Esophagus muscularis mucosa (tissue), 4 donors: ENCODE measurements around the gene SMAD1. TPM values are rescaled to one million over a fixed set of nuclear protein-coding genes. Genes with fewer than 3 reads are reported as not detected.

ENCODE experiments used
- DNase-seq: peaks from one replicate; pipeline ENCODE4 v3.0.0-alpha.2; 2017; ENCODE audit errors: extremely low spot score
- H3K27ac ChIP-seq, 4 donors: fragments of 200-600 bp; sonication (generic); replicated peaks in 1 of 4; 1 replicate in 3 of 4; 2 replicates in 1 of 4; pipeline ENCODE4 v1.5.1; 2016 to 2019; ENCODE audit warnings: mild to moderate bottlenecking in 1 of 4
- H3K27me3 ChIP-seq, 4 donors: fragments of 200-600 bp; sonication (generic); one replicate each; pipeline versions ENCODE4 v1.5.1 to v1.6.0; 2016 to 2019
- H3K36me3 ChIP-seq, 4 donors: fragments of 200-600 bp; sonication (generic); one replicate each; pipeline ENCODE4 v1.5.1; 2016 to 2019
- H3K4me1 ChIP-seq, 4 donors: fragments of 200-600 bp; sonication (generic); one replicate each; pipeline ENCODE4 v1.5.1; 2016 to 2019
- H3K4me3 ChIP-seq, 4 donors: fragments of 200-600 bp; sonication (generic); 1 replicate in 2 of 4; 2 replicates in 2 of 4; pipeline ENCODE4 v1.5.1; 2016 to 2019; ENCODE audit warnings: mild to moderate bottlenecking in 4 of 4, moderate library complexity in 1 of 4
- H3K9me3 ChIP-seq, 4 donors: fragments of 200-600 bp; sonication (generic); 1 replicate in 3 of 4; 2 replicates in 1 of 4; pipeline ENCODE4 v1.5.1; 2016 to 2019
- EP300 ChIP-seq: sonication (generic); formaldehyde crosslinking; IDR thresholded peaks from one replicate; pipeline ENCODE4 v1.6.1; 2017; ENCODE audit warnings: antibody characterized with exemption
- POLR2A ChIP-seq: fragments of 450-650 bp; IDR thresholded peaks from one replicate; pipeline ENCODE4 v1.6.1; 2017; ENCODE audit warnings: antibody characterized with exemption, moderate library complexity, mild to moderate bottlenecking, low read depth
- POLR2AphosphoS5 ChIP-seq, 2 donors: sonication (generic); formaldehyde crosslinking; IDR thresholded peaks; one replicate each; pipeline ENCODE4 v1.6.1; 2017; ENCODE audit warnings: antibody characterized with exemption in 2 of 2
- WGBS: methylation state at CpG from one replicate; pipeline ENCODE4 v1.1.5; 2018; 5-methylcytosine and 5-hydroxymethylcytosine counted together
- intact Hi-C: fragments of 100-400 bp; cut with DNase I; formaldehyde crosslinking; loops from one replicate; pipeline ENCODE4 v1.15.1; 2023
- total RNA-seq, 4 donors: library from RNA; depleted of rRNA; stranded (reverse); fragments of >200 nt; gene quantifications; one replicate each; pipeline versions ENCODE4 v1.1.0 to v1.2.1, GENCODE V29; 2016
- TF ChIP-seq, protein P1 (sequence below), 3 experiments: fragments of 200-600 bp in 2 of 3; fragments of 450-650 bp in 1 of 3; sonication (generic) in 2 of 3; IDR thresholded peaks; one replicate each; pipeline ENCODE4 v1.5.1; 2017 to 2019; ENCODE audit warnings: antibody characterized with exemption in 3 of 3, mild to moderate bottlenecking in 2 of 3, moderate library complexity in 1 of 3

SMAD1 gene
- total RNA-seq, 4 donors from 2014 or later, result 19.5 to 34.3 (median 29.2) TPM

DNA sequence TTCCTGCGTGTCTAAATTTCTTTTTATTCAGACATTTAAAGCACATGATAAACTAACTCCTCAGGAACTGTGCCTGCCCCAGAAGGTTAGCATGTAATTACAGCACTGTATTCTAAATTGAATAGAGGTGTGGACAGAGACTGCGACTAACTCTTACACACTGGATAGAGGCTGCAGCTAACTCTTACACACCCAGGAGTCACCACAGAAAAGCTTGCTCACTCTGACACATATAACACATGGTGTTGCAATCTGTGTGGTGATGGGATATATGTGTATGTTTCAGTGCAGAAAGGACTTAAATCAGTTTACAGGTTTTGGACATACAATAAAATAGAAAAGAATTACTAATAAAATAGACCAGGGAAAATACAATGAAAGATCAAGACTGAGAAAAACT, 41.5 kb downstream of the SMAD1 start:
- Histone ChIP-seq H3K9me3 (no peaks in the 10 kb centered on the region), H3K27me3 (no peaks in the 10 kb centered on the region), H3K4me3 (no peak overlapping the region), H3K36me3 (no peaks in the 10 kb centered on the region), H3K4me1 (peaks cover 10 to 42% (median 28%) of the 10 kb centered on the region in 4 donors), H3K27ac (no peak overlapping the region)
- 92% methylated on average over 2 of the region's 2 CpGs for WGBS
- intact Hi-C loops, result no loop called here
- no peak for DNase-seq
- TF ChIP-seq, protein P1, sequence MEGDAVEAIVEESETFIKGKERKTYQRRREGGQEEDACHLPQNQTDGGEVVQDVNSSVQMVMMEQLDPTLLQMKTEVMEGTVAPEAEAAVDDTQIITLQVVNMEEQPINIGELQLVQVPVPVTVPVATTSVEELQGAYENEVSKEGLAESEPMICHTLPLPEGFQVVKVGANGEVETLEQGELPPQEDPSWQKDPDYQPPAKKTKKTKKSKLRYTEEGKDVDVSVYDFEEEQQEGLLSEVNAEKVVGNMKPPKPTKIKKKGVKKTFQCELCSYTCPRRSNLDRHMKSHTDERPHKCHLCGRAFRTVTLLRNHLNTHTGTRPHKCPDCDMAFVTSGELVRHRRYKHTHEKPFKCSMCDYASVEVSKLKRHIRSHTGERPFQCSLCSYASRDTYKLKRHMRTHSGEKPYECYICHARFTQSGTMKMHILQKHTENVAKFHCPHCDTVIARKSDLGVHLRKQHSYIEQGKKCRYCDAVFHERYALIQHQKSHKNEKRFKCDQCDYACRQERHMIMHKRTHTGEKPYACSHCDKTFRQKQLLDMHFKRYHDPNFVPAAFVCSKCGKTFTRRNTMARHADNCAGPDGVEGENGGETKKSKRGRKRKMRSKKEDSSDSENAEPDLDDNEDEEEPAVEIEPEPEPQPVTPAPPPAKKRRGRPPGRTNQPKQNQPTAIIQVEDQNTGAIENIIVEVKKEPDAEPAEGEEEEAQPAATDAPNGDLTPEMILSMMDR (IDR thresholded peaks at IDR 0.05), result no peak
- TF ChIP-seq POLR2A (no peak), POLR2AphosphoS5 (IDR thresholded peaks at IDR 0.05) (no peak), EP300 (no peak)

DNA sequence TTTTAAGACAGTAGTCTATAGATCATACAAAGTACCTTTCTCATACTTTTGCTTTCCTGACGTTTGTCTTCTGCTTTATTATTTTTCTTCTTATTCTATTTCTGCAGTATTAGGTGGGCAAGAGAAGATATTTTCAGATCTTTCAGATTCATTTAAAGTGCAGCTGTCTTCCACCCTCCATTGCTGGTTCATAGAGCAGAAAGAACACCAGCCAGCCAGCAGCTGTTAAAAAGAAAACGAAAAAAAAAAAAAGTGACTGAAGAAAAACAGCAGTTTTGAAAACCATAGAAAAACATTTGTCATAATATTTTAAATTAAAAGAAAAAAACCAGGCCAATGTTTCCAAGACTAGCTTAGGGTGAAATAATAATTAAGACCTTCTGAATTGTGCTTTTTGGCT, 42.9 kb downstream of the SMAD1 start:
- peak overlapping the region in 2 of 4 donors; percentile 6 to 25 for H3K27ac ChIP-seq
- no peaks in the 10 kb centered on the region for H3K27me3 ChIP-seq
- intact Hi-C loops, result no loop called here
- no peaks in the 10 kb centered on the region for H3K36me3 ChIP-seq
- H3K4me1 ChIP-seq, result peaks cover 14 to 42% (median 36%) of the 10 kb centered on the region in 4 donors
- no peak for DNase-seq
- TF ChIP-seq POLR2AphosphoS5 (IDR thresholded peaks at IDR 0.05), result no peak
- no peak for TF ChIP-seq EP300
- no peak for TF ChIP-seq POLR2A
- TF ChIP-seq, protein P1 (IDR thresholded peaks at IDR 0.05), result no peak
- no peaks in the 10 kb centered on the region for H3K9me3 ChIP-seq
- peak overlapping the region in 2 of 4 donors; percentile 4 to 10 for H3K4me3 ChIP-seq
- 55% methylated on average over 2 of the region's 2 CpGs for WGBS

DNA sequence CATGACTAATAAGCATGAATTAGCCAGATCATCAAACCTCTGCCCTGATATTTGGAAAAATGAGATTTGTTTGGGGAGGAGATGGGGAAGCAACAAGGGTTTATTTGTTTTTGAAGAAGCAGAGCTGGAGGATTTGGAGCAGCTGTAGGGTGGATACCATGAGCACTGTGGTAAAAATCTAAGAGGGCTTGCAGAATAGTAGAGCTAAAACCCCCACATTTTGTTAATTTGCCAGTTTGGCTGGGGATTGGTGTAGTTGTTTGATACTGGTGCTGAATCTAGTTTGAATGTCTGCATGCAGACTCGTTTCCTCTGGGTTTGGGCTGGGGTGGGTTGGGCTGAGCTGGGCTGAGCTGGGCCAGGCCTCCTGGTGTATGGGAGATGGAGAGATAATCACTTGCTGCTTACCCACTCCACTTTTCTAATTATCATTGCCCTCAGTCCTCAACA, 43.7 kb downstream of the SMAD1 start:
- Histone ChIP-seq H3K27me3 (no peaks in the 10 kb centered on the region), H3K27ac (peak overlapping the region in 2 of 4 donors; percentile 6 to 25), H3K36me3 (no peaks in the 10 kb centered on the region), H3K4me1 (peaks cover 14 to 48% (median 40%) of the 10 kb centered on the region in 4 donors), H3K4me3 (peak overlapping the region in 2 of 4 donors; percentile 4 to 10), H3K9me3 (no peaks in the 10 kb centered on the region)
- intact Hi-C loops, result no loop called here
- WGBS, result 40% methylated on average over 1 of the region's 1 CpG
- DNase-seq, result no peak
- TF ChIP-seq EP300 (no peak), POLR2A (no peak), POLR2AphosphoS5 (IDR thresholded peaks at IDR 0.05) (no peak)
- TF ChIP-seq, protein P1 (IDR thresholded peaks at IDR 0.05), result no peak

DNA sequence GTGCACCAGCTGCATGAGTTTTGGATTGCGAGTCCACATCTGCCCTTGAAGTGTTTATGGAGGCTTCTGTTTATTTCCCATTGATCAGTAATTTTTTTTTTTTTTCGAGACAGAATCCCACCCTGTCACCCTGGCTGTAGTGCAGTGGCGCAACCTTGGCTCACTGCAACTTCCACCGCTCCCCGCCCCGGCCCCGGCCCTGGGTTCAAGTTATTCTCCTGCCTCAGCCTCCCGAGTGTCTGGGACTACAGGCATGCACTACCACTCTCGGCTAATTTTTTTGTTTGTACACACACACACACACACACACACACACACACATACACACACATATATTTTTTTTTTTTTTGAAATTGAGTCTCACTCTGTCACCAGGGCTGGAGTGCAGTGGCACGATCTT, 46.1 kb downstream of the SMAD1 start:
- TF ChIP-seq POLR2AphosphoS5 (IDR thresholded peaks at IDR 0.05) (no peak), POLR2A (no peak), EP300 (no peak)
- TF ChIP-seq, protein P1 (IDR thresholded peaks at IDR 0.05), result no peak
- no peaks in the 10 kb centered on the region for H3K27me3 ChIP-seq
- no peak for DNase-seq

DNA sequence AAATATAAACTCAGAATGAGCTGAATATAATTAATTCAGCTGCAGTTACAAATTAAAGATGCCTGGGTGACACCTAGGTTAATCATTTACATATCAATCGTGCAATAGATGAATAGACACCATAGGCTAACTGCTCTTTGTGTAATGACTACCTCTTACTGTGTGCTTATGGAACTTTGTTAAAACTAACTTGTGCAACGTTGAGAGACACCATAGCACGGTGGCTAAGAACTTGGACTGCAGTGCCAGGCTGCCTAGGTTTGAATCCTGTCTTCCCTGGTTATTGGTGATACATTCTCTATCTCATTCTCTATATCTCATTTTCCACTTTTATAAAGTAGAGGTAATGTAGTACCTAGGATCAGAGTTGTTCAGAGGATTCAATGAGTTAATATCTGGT, 46.9 kb downstream of the SMAD1 start:
- Histone ChIP-seq H3K27me3 (no peaks in the 10 kb centered on the region), H3K4me1 (peaks cover 18 to 63% (median 57%) of the 10 kb centered on the region in 4 donors), H3K9me3 (no peaks in the 10 kb centered on the region), H3K27ac (no peak overlapping the region), H3K36me3 (no peaks in the 10 kb centered on the region), H3K4me3 (no peak overlapping the region)
- no peak for TF ChIP-seq EP300
- TF ChIP-seq POLR2AphosphoS5 (IDR thresholded peaks at IDR 0.05), result no peak
- no peak for TF ChIP-seq POLR2A
- TF ChIP-seq, protein P1 (IDR thresholded peaks at IDR 0.05), result no peak
- WGBS, result 86% methylated on average over 3 of the region's 3 CpGs
- intact Hi-C loops, result no loop called here
- no peak for DNase-seq

More for the DNA sequence above, 46.1 kb downstream of the SMAD1 start:
- peaks cover 18 to 59% (median 53%) of the 10 kb centered on the region in 4 donors for H3K4me1 ChIP-seq
- intact Hi-C loops, result no loop called here
- no peak overlapping the region for H3K27ac ChIP-seq
- 95% methylated on average over 10 of the region's 10 CpGs for WGBS
- no peak overlapping the region for H3K4me3 ChIP-seq
- no peaks in the 10 kb centered on the region for H3K9me3 ChIP-seq
- H3K36me3 ChIP-seq, result no peaks in the 10 kb centered on the region
